GM10266 (cell line): Measurements from ENCODE around the gene TSPAN18.

Experiments
- DNase-seq: peaks from one replicate; pipeline ENCODE4 v3.0.0; 2012; ENCODE audit errors: extremely low spot score
- TF ChIP-seq, protein P1 (sequence below): IDR thresholded peaks from 2 replicates; pipeline ENCODE4 v1.5.1; 2012; ENCODE audit warnings: mild to moderate bottlenecking, low read depth; ENCODE audit not compliant: control insufficient read depth, insufficient read depth; ENCODE audit errors: missing control alignments

TSPAN18 gene

DNA sequence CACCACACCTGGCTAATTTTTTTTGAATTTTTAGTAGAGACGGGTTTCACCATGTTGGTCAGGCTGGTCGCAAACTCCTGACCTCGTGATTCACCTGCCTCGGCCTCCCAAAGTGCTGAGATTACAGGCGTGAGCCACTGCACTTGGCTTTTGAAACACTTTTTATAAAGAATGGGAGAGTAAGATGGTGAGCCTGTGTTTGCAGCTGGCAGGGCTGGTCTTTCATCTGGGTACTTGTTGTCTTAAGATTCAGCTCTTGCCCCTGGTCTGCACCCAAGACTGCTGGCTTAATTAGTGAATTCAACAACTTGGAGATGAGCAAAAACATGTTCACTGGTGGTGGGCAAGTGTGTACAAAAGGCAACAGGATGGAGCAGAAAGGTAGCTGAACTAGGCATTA is 4.0 kb downstream of the TSPAN18 start:
- TF ChIP-seq, protein P1, sequence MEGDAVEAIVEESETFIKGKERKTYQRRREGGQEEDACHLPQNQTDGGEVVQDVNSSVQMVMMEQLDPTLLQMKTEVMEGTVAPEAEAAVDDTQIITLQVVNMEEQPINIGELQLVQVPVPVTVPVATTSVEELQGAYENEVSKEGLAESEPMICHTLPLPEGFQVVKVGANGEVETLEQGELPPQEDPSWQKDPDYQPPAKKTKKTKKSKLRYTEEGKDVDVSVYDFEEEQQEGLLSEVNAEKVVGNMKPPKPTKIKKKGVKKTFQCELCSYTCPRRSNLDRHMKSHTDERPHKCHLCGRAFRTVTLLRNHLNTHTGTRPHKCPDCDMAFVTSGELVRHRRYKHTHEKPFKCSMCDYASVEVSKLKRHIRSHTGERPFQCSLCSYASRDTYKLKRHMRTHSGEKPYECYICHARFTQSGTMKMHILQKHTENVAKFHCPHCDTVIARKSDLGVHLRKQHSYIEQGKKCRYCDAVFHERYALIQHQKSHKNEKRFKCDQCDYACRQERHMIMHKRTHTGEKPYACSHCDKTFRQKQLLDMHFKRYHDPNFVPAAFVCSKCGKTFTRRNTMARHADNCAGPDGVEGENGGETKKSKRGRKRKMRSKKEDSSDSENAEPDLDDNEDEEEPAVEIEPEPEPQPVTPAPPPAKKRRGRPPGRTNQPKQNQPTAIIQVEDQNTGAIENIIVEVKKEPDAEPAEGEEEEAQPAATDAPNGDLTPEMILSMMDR, result no peak
- DNase-seq, result no peak

DNA sequence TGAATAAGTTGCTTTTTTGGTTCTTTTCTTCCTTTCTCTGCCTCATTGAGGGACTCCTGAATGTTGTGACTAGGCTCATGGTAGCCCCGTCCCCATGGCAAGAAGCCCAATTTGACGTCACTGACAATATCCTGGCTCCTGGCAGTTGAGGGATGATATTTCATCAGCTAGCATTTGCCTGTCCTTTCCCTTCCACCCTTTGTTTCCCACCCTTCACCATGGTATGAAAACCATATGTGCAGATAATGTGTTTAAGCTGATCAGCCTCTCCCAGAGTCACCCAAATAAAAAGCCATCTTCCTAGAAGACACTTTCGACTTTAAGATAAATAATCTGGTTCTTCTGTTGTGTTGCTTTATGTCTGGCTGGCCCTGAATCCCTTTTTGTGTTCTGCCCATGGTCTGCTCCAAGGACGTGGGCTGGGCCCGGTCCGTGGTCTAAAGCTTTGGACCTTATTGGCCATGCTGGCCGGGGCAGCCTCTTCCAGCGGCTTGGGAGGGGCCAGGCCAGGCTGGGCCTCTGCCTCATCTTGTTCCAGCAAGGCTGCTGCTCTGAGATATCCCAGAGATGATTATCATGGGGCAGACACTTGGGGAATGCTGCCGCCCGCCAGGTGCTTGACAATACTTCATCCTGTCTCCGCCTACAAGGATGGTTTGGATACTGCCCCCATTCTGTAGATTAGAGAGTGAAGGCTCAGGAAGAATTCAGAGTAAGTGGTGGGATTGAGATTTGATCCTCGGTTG is 5.1 kb downstream of the TSPAN18 start:
- DNase-seq, result no peak

DNA sequence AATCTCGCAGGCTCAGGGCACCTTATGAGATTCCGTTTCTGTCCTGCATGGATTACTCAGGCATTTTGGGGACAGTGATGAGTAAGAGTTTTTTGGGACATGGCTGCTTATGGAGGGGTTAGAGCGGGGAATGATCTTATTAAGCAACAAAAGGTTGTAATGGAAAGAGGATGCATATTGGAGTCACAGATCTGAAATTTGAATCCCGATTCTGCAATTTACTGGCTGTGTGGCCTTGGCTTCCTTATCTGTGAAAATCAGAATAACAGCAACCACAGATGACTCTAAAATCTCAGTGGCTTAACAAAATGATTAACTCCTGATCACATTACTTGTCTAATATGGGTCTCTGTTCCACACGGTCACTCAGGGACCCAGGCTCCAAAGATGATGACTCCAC is 5.8 kb downstream of the TSPAN18 start:
- TF ChIP-seq, protein P1, result no peak
- DNase-seq, result no peak

More for the DNA sequence above, 5.1 kb downstream of the TSPAN18 start:
- TF ChIP-seq, protein P1, result no peak

DNA sequence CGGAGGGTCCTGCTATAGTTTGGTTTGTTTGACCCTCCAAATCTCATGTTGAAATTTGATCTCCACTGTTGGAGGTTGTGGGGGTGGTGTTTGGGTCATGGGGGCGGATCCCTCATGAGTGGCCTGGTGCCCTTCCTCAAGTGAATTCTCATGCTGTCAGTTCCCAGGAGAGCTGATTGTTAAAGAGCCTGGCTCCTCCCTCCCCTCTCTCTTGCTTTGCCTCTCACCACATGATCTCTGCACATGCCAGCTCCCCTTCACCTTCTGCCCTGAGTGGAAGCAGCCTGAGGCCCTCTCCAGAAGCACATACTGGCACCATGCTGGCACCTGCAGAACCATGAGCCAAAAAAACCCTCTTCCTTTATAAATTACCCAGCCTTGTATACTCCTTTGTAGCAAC is 7.1 kb downstream of the TSPAN18 start:
- no peak for DNase-seq
- TF ChIP-seq, protein P1, result no peak

DNA sequence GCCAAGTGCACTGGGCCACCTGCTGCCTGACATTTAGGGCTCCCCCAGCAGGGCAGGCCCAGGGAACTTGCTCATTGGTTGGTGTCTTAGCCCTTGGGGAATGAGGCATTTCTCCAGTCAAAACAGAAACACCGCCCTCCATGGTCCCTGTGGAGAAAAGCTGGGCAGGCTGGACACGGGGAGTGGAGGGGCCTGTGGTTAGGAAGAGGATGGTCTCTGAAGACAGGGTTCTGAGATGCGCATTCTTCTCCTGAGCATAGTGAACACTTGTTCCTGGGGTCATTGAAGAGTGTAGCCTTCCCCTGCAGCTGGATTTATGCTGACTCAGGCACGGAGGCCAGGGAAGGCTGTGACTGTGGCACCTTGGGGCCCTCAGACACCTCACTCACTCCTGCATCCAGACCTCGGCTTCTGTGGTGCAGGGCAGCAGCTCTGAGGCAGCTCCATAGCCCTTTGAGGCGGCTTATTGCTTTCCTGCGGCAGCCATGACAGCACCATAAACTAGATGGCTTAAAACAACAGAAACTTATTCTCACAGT is 8.2 kb downstream of the TSPAN18 start:
- TF ChIP-seq, protein P1, result no peak
- DNase-seq, result no peak

DNA sequence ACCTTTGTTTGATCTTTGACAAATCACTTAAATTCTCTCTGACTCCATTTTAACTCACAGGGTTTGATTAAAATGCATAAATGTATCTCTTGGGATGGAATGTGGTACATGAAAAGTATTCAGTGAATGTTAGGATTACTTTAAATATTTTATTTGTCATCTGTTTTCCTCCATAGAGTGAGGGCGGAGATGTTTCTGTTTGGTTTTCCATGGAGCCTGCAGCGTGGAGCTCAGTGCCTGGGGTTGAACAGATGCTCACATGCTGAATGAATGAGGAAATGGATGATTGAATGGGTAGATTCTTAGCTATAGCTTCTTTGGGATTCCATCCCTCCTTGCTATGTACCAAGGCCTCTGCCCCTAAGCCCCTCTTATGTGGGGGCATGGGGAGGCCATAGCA is 10.0 kb downstream of the TSPAN18 start:
- DNase-seq, result no peak
- TF ChIP-seq, protein P1, result no peak
